LHCN-M2 (cell line): Measurements from ENCODE around the gene RGS6. TPM values are rescaled to one million over a fixed set of nuclear protein-coding genes. Genes with fewer than 3 reads are reported as not detected.
A peak's percentile ranks its signal among the peaks of the same experiment; 100 is the strongest.

Source experiments
- DNase-seq: peaks from one replicate; pipeline ENCODE4 v3.0.0-alpha.2; 2012; ENCODE audit warnings: low read depth
- total RNA-seq: library from RNA; depleted of rRNA; stranded (reverse); fragments of >200 nt; gene quantifications from 2 replicates; pipeline ENCODE4 v1.2.3, GENCODE V29; 2014

RGS6 gene
- total RNA-seq, 1 experiment from 2014 or later: under 0.01 TPM

DNA sequence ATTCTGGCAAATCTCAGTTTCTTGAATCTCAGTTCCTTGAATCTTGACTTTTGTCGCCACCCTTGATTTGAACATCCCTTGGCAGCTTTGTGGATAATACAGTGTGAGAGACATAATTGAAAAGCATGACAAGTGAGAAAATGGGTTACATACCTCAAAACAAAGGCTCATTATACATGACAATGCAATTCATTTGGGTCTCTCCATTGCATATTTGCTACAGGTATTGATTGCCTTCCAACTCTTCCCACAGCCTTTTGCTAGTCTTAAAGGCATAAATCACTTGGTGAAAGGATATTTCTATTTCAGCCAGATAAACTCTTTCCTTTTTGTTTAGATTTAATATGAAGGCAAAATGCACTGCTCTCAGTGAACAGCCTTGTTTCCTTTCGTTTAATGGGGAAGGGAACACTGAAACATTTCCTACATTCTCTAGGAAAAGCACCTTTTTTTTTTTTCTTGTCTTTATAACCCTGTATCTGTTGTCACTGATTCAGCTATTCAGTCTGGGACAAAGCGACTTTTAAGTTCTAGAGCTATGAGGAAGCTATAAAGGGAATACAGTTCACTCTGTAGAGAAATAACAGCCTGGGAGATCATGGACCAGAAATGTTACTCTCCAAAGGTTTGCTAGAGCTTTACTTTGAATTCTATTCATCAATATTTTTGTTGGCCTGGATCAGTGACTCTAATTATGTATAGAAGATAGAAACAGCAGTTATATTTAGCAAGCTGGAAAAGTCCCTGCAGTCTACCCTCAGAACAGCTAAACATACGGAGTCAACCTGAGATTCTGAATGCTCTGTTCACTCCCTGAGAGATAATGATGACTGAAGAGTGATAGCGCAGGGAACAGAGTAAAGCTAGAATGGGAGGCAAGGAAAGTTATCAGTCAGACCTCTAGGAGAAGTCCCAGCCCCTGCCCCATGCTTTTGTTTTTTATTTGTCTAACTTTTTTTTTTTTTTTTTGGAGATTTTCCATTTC lies 311.4 kb downstream of the RGS6 start:
- no peak for DNase-seq

DNA sequence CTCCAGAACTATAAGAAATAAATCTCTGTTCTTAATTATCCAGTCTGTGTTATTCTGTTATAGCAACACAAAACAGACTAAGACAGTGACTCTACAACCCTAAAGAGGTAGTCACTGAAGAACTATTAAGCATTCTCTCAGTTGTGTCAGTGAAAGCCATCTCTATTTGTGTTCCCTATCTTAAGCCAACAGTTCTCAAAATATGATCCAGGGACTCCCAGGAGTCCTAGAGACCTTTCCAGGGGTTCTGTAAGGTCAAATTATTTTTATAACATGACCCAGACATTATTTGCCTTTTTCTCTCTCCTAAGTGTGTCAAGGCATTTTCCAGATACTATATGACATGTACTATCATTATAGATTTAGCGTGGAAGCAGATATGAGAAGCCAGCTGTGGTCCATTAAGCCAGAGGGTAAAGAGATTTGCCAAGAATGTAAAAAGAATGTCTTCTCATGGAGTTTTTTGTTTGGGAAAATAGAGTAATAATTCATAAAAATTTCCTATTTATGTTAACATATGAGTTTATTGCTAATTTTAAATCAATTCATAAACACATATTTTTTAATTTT lies 315.8 kb downstream of the RGS6 start:
- DNase-seq: no peak

DNA sequence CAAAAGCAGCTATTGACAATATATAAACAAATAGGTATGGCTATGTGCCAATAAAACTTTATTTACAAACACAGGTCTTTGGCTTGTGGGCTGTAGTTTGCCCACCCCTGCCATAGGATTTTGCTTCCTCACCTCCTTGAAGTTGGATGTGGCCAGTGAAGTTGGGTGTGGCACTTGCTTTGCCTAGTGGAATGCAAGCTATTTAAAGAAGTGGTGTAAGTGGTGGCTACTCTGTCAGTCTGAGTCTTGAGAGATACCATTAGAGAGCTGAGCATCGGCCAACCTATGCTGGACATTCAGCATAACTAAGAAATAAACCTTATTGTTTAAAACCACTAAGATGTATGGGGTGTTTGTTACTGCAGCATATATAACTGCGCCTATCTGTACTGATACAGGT lies 321.3 kb downstream of the RGS6 start:
- no peak for DNase-seq

DNA sequence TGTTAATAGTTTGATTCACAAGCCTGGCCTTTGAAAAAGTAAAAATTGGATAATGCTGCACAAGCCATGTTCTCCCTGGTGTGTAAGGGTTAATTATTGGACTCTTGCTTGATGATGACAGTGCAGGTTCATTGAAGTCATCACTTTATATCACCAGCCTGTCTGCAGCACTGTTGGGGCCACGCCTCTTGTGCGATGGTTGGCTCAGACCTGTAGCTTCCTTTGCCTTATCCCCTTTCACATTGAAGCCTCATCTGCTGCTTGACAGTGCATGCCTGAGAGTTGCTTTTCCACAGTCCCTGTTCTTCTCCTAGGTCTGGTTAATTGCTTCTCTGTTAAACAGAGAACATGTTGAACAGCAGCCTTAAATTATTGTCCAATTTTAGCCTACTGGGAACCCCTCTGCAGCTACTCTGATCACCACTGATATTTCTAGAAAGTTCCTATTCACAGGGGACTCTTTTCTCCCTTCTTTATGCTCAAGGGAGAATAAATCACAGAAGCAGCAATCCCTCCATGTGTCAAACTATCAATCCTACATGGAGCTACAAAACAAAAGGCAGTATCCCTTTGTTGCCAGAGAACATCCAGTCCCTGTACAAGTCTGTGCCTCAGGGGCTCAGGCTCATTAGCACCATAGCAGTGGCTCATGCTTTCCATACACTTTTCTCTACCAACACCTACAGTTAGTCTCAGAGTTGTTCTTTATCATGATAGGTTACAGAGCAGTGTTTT lies 322.1 kb downstream of the RGS6 start:
- no peak for DNase-seq

DNA sequence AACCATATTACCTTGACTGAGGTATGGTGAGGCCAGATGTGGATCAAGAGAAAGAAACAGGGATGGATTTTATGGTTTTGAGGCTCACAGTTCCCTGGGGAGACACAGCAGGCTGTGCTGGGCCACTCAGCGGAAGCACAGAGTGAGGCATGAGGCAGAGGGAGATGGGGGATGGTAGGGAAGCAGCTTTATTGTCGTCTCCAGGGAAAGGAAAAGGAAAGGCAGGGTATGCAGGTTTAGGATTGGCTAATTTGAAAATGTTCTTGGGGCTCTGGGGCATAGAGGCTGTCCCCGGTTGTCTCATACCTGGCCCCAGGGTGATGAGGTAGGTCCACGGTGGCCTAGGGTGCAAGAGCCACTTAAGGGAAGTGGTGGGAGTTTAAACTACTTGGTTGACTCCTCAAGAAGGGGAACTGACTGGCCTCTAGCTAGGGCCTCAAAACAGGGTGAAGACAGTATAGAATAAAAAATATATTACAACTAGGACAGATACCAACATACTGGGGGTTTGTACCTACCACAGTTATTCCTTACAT lies 322.8 kb downstream of the RGS6 start:
- no peak for DNase-seq

DNA sequence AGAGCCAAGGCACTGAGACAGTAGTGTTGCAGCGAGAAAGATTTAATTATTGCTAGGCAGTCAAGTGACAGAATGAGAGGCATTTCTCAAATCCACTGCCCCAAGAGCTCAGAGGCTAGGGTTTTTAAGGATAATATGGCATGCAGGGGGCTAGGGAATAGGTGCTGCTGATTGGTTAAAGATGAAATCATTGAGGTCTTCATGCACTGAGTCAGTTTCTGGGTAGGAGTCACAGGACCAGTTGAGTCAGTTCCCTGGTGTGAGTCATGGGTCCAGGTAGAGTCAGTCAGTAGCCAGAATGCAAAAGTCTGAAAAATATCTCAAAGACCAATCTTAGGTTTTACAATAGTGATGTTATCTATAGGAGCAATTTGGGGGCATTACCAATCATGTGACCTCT lies 323.8 kb downstream of the RGS6 start:
- DNase-seq: no peak

DNA sequence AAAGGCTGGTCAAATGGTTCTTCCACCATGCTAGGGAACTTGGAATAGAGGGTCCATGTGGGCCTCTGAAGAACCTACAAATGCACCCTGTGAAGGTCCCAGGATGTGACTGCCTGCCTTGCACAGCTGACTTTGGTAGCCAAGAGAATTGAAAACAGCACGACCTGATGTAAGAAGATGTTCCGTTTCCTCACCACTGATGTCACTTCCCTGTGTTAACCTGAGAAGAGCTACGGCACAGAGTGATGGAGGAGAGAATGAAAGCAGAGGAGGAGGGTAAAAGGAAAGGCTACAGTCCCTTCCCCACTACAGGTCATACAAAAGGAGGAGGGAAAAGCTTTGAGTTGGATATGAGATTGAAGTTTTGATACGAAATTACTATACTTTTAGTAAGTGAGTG lies 328.8 kb downstream of the RGS6 start:
- DNase-seq: no peak

DNA sequence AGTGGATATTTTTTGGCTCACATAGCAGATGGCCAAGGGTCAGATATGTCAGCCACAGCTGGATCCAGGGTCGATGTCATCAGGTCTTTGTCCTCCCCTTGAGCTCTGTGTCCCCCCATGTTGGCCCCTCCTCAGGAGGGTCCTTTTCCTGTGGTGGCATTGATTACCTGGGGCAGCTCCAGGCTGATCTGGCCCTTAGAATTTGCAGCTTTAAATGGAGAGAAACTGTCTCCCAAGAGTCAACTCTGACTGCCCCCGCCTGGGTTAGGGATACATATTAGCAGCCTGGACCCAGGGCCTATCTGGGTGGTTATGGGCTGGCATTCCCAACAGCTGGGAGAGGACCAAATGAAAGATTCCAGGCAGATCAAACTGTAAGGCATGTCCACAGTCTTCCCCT lies 330.5 kb downstream of the RGS6 start:
- no peak for DNase-seq

DNA sequence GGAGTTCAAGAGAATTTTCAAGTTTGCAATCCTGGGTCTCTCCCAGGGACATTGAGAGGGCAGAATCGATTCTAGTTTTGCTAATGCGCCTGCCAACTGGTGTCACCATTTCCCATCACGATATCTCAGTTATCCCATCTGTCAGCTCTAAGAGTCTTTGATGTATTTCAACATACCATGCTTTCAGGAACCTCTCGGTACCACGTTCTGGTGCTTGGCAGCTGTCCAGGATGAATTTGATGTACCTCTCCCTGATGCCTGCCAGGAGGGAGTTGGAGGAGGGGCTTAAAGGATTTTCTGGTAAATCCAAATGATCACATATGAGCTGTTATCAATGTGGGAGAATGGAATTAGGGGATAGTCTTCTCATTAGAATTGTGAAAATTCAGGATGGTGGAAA lies 332.5 kb downstream of the RGS6 start:
- no peak for DNase-seq

DNA sequence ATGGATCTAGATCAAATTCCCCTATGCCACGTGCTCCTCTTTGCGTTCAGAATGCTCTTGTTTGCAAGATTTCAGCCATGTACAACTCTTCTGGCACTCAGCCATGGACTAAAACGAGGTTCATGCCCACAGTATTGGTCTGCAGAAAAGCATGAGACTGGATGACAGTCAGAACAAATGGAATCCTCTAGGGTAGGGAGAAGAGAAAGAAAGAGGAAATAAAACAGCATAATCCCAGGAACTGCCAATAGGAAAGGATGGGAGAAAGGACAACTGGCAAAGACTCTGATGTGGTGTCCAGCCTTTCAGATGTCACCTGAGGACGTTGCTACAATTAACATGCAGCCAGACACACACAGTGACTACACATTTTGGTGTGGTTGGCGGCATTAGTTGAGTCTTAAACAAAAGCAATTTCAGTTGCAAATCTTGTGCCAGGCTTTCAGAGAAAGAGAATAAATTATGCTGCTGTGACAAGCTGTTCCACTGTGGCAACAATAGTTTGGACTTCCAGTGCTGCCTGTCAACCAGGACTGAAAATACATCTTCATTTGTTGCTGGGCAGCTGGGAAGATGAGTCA lies 338.0 kb downstream of the RGS6 start:
- no peak for DNase-seq

DNA sequence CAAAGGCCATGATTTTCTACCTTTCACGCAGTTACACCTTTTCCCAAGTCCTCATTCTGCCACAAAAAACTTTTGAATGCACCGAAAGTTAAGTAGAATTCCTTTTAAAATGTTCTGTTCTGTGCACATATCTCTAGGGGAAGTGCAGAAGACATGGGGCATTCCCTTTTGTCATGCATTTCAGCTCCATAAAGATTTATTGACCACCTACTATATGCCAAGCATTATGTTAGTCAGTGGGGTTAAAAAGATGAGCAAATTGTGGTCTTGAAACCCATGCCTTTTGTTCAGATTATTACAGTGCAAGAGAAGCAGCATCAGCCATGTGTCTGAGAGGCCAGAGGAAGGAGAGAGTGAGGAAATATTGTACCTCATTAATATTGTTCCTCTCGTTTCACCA lies 338.5 kb downstream of the RGS6 start:
- DNase-seq: no peak

DNA sequence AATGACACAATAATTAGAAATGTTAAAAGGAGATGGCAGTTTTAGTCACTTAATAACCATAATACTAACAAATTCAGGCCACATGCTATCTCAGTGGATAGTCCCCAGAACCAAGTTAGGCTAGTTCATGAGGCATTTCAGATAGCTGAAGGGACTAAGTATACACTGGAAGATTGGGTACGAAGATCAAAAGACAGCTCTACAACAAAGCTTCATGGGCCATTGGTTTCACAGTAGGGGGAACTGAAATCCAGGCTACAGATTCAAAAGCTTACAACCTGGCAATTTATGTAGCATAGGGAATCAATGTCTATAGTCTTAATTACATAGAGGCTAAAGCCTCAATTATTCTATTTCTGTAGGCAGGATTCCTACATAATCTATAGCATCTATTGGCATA lies 343.0 kb downstream of the RGS6 start:
- no peak for DNase-seq

DNA sequence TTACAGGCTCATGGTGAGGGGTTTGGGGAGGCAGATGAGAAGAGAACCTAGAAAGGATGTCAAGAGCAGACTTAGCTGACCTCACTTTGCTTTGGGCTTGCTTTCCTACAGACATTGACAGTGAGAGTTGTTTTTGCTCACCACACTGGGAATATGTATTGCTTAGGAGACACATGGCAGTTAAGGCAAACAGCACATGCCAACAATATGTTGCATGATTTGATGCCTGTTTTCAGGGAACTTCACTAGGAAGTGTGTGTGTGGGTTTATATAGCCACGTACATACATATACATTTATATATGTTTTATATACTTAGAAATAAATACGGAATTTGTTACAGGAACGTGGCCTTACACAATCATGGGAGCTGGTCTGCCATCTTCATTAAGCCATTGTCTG lies 346.1 kb downstream of the RGS6 start:
- DNase-seq: no peak

DNA sequence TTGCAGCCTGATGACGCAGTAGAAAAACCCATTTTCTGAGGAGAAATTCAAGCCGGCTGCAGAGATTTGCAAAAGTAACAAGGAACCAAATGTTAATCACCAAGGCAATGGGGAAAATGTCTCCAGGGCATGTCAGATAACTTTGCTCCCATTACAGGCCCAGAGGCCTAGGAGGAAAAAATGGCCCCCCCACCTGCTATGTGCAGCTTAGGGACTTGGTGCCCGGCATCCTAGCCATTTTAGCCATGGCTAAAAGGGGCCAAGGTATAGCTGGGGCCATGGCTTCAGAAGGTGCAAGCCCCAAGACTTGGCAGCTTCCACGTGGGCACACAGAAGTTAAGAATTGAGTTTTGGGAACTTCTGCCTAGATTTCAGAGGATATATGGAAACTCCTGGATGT lies 351.9 kb downstream of the RGS6 start:
- no peak for DNase-seq

DNA sequence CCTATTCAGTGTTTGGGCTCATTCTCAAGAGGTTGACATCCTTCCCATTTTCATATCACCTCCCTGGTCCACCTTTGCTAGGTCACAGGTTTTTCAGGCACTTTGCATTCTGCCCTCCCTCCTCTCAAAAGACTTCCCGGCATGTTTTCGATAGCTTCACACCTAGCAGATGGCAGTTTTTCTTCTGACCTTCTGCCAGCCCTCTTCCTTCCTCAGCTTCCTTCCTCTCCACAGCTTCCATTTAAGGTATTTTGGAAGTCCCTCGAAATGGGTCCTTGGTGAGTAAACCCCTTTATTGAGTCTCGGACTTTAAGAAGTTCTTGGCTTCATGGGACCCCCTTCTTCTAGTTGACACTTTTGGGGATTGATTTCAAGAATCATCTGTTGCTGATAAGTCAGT lies 358.0 kb downstream of the RGS6 start:
- no peak for DNase-seq

DNA sequence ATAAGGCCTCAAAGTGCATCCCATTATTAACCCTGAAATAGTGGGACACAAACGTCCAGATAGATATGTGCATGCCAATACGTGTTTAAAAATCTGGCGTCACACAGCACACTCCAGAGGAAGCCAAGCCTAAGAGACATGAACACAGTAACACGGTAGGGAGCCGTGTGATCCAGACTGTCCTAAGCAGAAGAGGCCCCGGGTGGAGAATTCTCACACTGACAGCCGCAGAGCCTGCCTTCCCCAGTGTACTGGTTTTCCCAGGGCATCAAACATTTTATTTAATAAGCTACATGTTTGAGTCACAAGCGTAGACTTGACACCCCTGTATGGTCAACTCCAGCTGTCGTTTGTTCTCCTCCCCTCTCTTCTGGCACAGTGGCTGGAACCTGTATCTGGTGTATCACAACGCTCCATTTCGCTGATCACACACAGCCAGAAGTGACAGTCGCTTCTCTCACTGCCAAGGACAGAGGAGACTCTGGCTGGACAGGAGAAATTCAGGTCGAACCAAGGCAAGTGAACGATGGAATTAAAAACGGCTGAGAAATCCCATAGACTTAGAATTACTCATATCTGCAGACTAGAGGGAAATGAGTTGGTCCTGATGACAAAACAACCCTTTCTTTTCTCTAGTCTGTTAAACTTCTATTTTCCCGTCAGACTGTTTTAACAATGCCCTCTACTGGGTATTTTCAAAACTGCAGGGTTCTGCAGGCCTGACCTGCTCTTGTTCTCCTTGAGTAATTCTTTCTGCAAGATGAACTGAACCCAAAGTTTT lies 359.9 kb downstream of the RGS6 start:
- peak; percentile 57 for DNase-seq

DNA sequence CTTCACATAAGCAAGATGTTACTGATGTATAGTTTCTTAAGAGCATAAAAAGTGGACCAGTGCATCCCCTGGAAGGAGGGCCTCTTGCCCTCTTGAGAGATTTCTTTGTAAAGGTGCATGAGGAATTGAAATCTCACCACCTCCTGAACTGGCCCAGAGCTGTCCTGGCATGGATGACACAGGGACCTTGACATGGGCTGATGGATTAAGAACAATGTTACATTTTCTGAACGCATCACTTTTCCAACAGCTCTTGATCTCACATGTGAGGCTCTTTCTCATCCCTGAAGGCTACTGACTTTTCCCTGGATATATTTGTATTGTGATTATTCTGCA lies 360.4 kb downstream of the RGS6 start:
- no peak for DNase-seq

DNA sequence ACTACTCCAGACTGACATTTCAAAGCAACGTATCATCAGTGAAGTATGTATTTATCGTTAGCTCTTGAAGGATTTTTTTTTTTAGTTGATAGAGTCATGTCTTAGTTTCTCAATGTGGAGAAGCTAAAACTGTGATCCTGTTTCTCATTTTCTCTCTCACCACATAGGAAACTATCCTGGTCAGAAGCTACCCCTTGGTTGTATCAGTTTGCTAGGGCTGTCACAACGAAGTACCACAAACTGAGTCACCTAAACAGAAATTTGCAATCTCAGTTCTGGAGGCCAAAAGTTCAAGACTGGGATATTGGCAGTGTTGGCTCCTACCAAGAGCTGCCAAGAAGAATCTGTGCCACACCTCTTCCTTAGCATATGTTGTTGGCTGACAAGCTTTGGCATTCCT lies 369.1 kb downstream of the RGS6 start:
- no peak for DNase-seq

DNA sequence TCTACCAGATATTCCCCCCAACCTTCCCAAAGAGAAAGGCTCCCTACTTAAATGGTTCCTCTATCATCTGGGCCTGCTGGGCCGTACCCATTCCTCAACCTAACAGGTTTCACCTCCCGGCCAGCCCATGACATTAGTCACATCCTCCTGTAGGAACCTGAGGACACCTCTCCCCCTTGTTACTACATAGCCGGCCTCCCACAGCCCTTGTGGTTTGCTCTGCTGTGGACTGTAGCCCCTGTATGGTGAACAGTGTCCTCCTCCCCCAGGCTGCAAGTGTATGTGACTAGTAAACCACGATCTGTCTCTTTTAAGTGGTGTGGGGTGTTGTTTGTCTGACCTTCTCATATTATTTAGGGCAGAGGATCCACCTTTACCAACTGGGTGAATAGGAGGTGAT lies 371.7 kb downstream of the RGS6 start:
- no peak for DNase-seq

DNA sequence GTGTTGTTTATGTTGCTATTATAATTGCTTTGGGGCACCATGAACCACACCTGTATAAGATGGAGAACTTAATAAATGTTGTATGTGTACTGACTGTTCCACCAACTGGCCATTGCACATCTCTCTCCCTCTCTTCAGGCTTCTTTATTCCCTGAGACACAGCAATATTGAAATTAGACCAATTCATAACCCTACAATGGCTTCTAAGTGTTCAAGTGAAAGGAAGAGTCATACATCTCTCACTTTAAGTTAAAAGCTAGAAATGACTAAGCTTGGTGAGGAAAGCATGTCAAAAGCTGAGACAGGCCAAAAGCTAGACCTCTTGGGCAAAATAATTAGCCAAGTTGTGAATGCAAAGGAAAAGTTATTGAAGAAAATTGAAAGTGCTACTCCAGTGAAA lies 373.3 kb downstream of the RGS6 start:
- no peak for DNase-seq

DNA sequence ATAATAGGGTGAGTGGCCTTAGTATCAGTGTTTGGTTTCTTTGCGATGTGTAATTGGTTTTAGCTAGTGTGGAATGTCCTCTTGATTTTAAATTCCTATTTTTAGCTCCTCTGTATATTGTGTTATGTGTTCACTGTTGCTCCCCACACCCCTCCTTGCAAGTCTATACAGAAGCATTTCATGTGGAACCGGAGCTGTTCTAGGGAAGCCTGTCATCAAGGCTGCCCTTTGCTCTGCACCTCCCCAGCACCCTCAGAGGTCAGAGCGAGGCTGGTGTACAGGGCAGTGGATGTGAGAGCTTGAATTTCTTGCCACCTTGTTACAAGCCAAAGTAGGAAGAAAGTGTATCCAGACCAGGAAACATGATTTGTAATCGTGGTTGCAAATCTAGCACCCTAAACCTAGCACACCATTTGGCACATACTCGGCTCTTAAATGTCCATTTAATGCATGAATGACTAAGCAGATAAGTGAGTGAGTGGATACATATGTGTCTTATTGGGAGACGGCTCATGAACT lies 376.8 kb downstream of the RGS6 start:
- no peak for DNase-seq
